H1 (cell line): ENCODE data around the gene ADSS2. TPM values are rescaled to one million over a fixed set of nuclear protein-coding genes. Genes with fewer than 3 reads are reported as not detected.

Experiments used
- CTCF ChIA-PET: fragments of 300-600 bp; sonication (Branson Sonifier 250); formaldehyde crosslinking; loops from one replicate; lab custom pipeline; 2021; ENCODE audit not compliant: partially characterized antibody; lab: Charles Lee
- POLR2A ChIA-PET: fragments of 300-600 bp; sonication (Branson Sonifier 250); formaldehyde crosslinking; loops from one replicate; lab custom pipeline; 2021; ENCODE audit warnings: inconsistent platforms; ENCODE audit not compliant: partially characterized antibody; lab: Charles Lee
- DNase-seq, 2 experiments: peaks; one replicate each; pipeline versions ENCODE4 v3.0.0 to v3.0.0-alpha.2; 2010 to 2022; ENCODE audit warnings: low spot score in 2 of 2, low read depth in 1 of 2, mixed read lengths in 1 of 2
- FAIRE-seq: peaks from 2 replicates; lab custom pipeline; 2011; peaks lifted over from hg19 to GRCh38; lab: Jason Lieb, UNC
- H2AFZ ChIP-seq: 2 replicates; pipeline ENCODE4 v1.8.1; 2012; ENCODE audit warnings: low read length, inconsistent platforms
- H2AK5ac ChIP-seq: 2 replicates; pipeline ENCODE4 v1.6.1; 2013; ENCODE audit warnings: low read depth, low read length
- H2BK120ac ChIP-seq: replicated peaks from 2 replicates; pipeline ENCODE3; 2013; ENCODE audit warnings: low read depth, low read length, inconsistent platforms
- H2BK12ac ChIP-seq: 2 replicates; pipeline ENCODE4 v1.6.1; 2013; ENCODE audit warnings: low read depth, low read length
- H2BK15ac ChIP-seq: 2 replicates; pipeline ENCODE4 v1.6.1; 2013; ENCODE audit warnings: low read length
- H2BK20ac ChIP-seq: 2 replicates; pipeline ENCODE4 v1.6.1; 2013; ENCODE audit warnings: low read length
- H2BK5ac ChIP-seq: 2 replicates; pipeline ENCODE4 v1.6.1; 2013; ENCODE audit warnings: low read depth, low read length
- H3K14ac ChIP-seq: 2 replicates; pipeline ENCODE4 v1.6.1; 2013; ENCODE audit warnings: inconsistent platforms; ENCODE audit not compliant: insufficient read length
- H3K18ac ChIP-seq: 2 replicates; pipeline ENCODE4 v1.6.1; 2013; ENCODE audit warnings: low read length; ENCODE audit errors: extremely low read depth
- H3K23ac ChIP-seq: 2 replicates; pipeline ENCODE4 v1.6.1; 2013; ENCODE audit warnings: inconsistent platforms; ENCODE audit not compliant: insufficient read length
- H3K23me2 ChIP-seq: 2 replicates; pipeline ENCODE4 v1.6.1; 2013; ENCODE audit warnings: low read depth, low read length
- H3K27ac ChIP-seq: 2 replicates; pipeline ENCODE4 v1.6.1; 2011; ENCODE audit warnings: low read depth, low read length, inconsistent platforms
- H3K27me3 ChIP-seq, 4 experiments: replicated peaks in 1 of 4; 1 replicate in 1 of 4; 2 replicates in 3 of 4; pipeline versions ENCODE4 v1.6.1 to v1.8.1; 2011 to 2013; ENCODE audit warnings: low read length in 3 of 4, mild to moderate bottlenecking in 3 of 4, inconsistent platforms in 2 of 4, mixed read lengths in 2 of 4, moderate library complexity in 1 of 4; ENCODE audit not compliant: control insufficient read depth in 3 of 4, insufficient read depth in 3 of 4; ENCODE audit errors: extremely low read depth in 1 of 4
- H3K36me3 ChIP-seq, 4 experiments: 2 replicates each; pipeline versions ENCODE4 v1.6.1 to v1.8.1; 2011 to 2013; ENCODE audit warnings: mild to moderate bottlenecking in 4 of 4, low read length in 3 of 4, moderate library complexity in 2 of 4, control low read depth in 1 of 4, inconsistent platforms in 1 of 4; ENCODE audit not compliant: insufficient read depth in 4 of 4, control insufficient read depth in 2 of 4
- H3K4ac ChIP-seq: replicated peaks from 2 replicates; pipeline ENCODE3; 2013; ENCODE audit warnings: low read length, low read depth, mixed read lengths, inconsistent platforms; ENCODE audit not compliant: insufficient read length
- H3K4me1 ChIP-seq, 4 experiments: replicated peaks in 1 of 4; 1 replicate in 1 of 4; 2 replicates in 3 of 4; pipeline versions ENCODE4 v1.6.1 to v1.8.1; 2011 to 2013; ENCODE audit warnings: low read length in 3 of 4, inconsistent platforms in 2 of 4, mixed read lengths in 1 of 4; ENCODE audit not compliant: insufficient read depth in 4 of 4, control insufficient read depth in 3 of 4
- H3K4me2 ChIP-seq, 2 experiments: 2 replicates each; pipeline versions ENCODE4 v1.6.1 to v1.8.1; 2011 to 2013; ENCODE audit warnings: low read depth in 2 of 2, low read length in 2 of 2, control low read depth in 1 of 2, inconsistent platforms in 1 of 2, mild to moderate bottlenecking in 1 of 2; ENCODE audit not compliant: insufficient read depth in 1 of 2
- H3K4me3 ChIP-seq, 4 experiments: fragments of 200-600, 300-600 bp in 1 of 4; sonication (generic), shearing (Covaris generic), sonication (Bioruptor Twin) in 1 of 4; 2 replicates each; pipeline versions ENCODE4 v1.5.1 to v1.8.1; 2011 to 2016; ENCODE audit warnings: low read length in 4 of 4, low read depth in 3 of 4, control low read depth in 2 of 4, inconsistent platforms in 2 of 4, mild to moderate bottlenecking in 2 of 4, mixed read lengths in 1 of 4, moderate library complexity in 1 of 4; ENCODE audit not compliant: insufficient read depth in 2 of 4; ENCODE audit errors: extremely low read depth in 1 of 4
- H3K56ac ChIP-seq: replicated peaks from 2 replicates; pipeline ENCODE3; 2013; ENCODE audit warnings: low read depth, mild to moderate bottlenecking, mixed read lengths, low read length, inconsistent platforms; ENCODE audit not compliant: insufficient read length
- H3K79me1 ChIP-seq: 2 replicates; pipeline ENCODE4 v1.6.1; 2013; ENCODE audit warnings: low read depth, low read length, control low read depth
- H3K79me2 ChIP-seq, 2 experiments: 2 replicates each; pipeline versions ENCODE4 v1.6.1 to v1.8.1; 2012 to 2013; ENCODE audit warnings: low read length in 2 of 2, mild to moderate bottlenecking in 2 of 2, inconsistent platforms in 1 of 2; ENCODE audit not compliant: insufficient read depth in 2 of 2, control insufficient read depth in 1 of 2
- H3K9ac ChIP-seq, 4 experiments: replicated peaks in 1 of 4; 1 replicate in 1 of 4; 2 replicates in 3 of 4; pipeline versions ENCODE4 v1.6.1 to v1.8.1; 2011 to 2013; ENCODE audit warnings: low read depth in 3 of 4, low read length in 3 of 4, control low read depth in 2 of 4, mild to moderate bottlenecking in 2 of 4, moderate library complexity in 2 of 4, inconsistent platforms in 1 of 4; ENCODE audit errors: extremely low read depth in 1 of 4
- H3K9me3 ChIP-seq, 2 experiments: 2 replicates each; pipeline versions ENCODE4 v1.6.1 to v1.8.1; 2012 to 2013; ENCODE audit warnings: mild to moderate bottlenecking in 2 of 2, moderate library complexity in 2 of 2, control low read depth in 1 of 2, inconsistent platforms in 1 of 2, low read depth in 1 of 2, low read length in 1 of 2, mixed read lengths in 1 of 2; ENCODE audit not compliant: insufficient read depth in 2 of 2
- H4K20me1 ChIP-seq, 2 experiments: replicated peaks in 1 of 2; 2 replicates each; pipeline versions ENCODE3 to v1.8.1; 2011 to 2013; ENCODE audit warnings: inconsistent platforms in 2 of 2, low read length in 2 of 2, mild to moderate bottlenecking in 1 of 2; ENCODE audit not compliant: insufficient read depth in 2 of 2, control insufficient read depth in 1 of 2
- H4K5ac ChIP-seq: 2 replicates; pipeline ENCODE4 v1.6.1; 2013; ENCODE audit warnings: low read length, low read depth, mixed read lengths, inconsistent platforms; ENCODE audit not compliant: insufficient read length
- H4K8ac ChIP-seq: 2 replicates; pipeline ENCODE4 v1.8.0; 2013; ENCODE audit warnings: mild to moderate bottlenecking, moderate library complexity, low read length, inconsistent platforms; ENCODE audit not compliant: insufficient read depth; ENCODE audit errors: extremely low read depth
- H4K91ac ChIP-seq: replicated peaks from 2 replicates; pipeline ENCODE3; 2013; ENCODE audit warnings: low read length, mixed read lengths, inconsistent platforms; ENCODE audit not compliant: insufficient read length
- ATF2 ChIP-seq: IDR thresholded peaks from 2 replicates; pipeline ENCODE4 v1.6.1; 2012; ENCODE audit warnings: low read length, inconsistent platforms
- EP300 ChIP-seq, 2 experiments: IDR thresholded peaks; 1 replicate in 1 of 2; 2 replicates in 1 of 2; pipeline ENCODE4 v1.6.1; 2011 to 2012; ENCODE audit warnings: low read depth in 2 of 2, low read length in 2 of 2, mild to moderate bottlenecking in 2 of 2, borderline replicate concordance in 1 of 2, inconsistent platforms in 1 of 2, moderate library complexity in 1 of 2
- PHF8 ChIP-seq: fragments of 200-600 bp; sonication (generic); conservative IDR thresholded peaks from 2 replicates; pipeline ENCODE4 v1.7.1; 2012; ENCODE audit warnings: low read depth, mild to moderate bottlenecking, inconsistent platforms, low read length, moderate library complexity
- SP2 ChIP-seq: IDR thresholded peaks from 2 replicates; pipeline ENCODE4 v1.6.1; 2012; ENCODE audit warnings: mild to moderate bottlenecking, low read length, inconsistent platforms
- SP4 ChIP-seq: IDR thresholded peaks from 2 replicates; pipeline ENCODE4 v1.6.1; 2012; ENCODE audit warnings: low read length, inconsistent platforms
- TAF7 ChIP-seq: optimal IDR thresholded peaks from 2 replicates; pipeline ENCODE3; 2011; ENCODE audit warnings: low read depth, mild to moderate bottlenecking, inconsistent platforms, low read length, moderate library complexity, borderline replicate concordance
- TBP ChIP-seq: IDR thresholded peaks from 2 replicates; pipeline ENCODE4 v1.6.1; 2011; ENCODE audit warnings: low read depth, low read length, improper control_type of control experiment
- WGBS, 2 experiments: shearing (Covaris generic) in 1 of 2; methylation state at CpG; one replicate each; pipeline versions ENCODE4 v1.1.6 to v1.1.7; 2013 to 2015; ENCODE audit warnings: low lambda C conversion rate in 2 of 2, mixed read lengths in 2 of 2, inconsistent platforms in 1 of 2, low coverage in 1 of 2, missing lambda C conversion rate in 1 of 2; ENCODE audit not compliant: insufficient replicate concordance in 2 of 2, insufficient coverage in 1 of 2, insufficient read length in 1 of 2; ENCODE audit errors: extremely low coverage in 1 of 2, missing lambda C conversion rate in 1 of 2; 5-methylcytosine and 5-hydroxymethylcytosine counted together
- polyA plus RNA-seq, 7 experiments: library from polyadenylated mRNA; depleted of rRNA in 3 of 7; stranded (reverse) in 5 of 7; unstranded in 2 of 7; fragments of >200 nt in 5 of 7; fragments of 200-250 nt in 2 of 7; gene quantifications; 1 replicate in 5 of 7; 2 replicates in 1 of 7; 4 replicates in 1 of 7; pipeline versions ENCODE4 v1.2.1 to v1.2.3, GENCODE V29; 2011 to 2013; ENCODE audit warnings: missing spikeins in 2 of 7, mixed read lengths in 2 of 7
- total RNA-seq: library from RNA; stranded (reverse); fragmentation: NEBNext Ultra II Directional; extraction: Animal tissue kit (Norgen Biotek cat#: 25700); gene quantifications from 2 replicates; pipeline ENCODE4 v1.2.1, GENCODE V29; 2021

The ADSS2 gene
- total and polyA plus RNA-seq, 2 of the 8 experiments (the other 6 are each of a cell fraction or from before 2014, with no cell fraction given), result 29.8 to 108 TPM

GRCh38 chr1:244405856-244406255 is 45.9 kb downstream of the ADSS2 start:
- no peak overlapping the region for H2AK5ac ChIP-seq

More at GRCh38 chr1:244405856-244406255, 45.9 kb downstream of the ADSS2 start:
- Histone ChIP-seq H3K4me3 (no peak overlapping the region), H2AFZ (no peak overlapping the region), H3K79me1 (no peaks in the 10 kb centered on the region), H4K5ac (no peak overlapping the region), H2BK20ac (no peak overlapping the region), H3K27me3 (no peaks in the 10 kb centered on the region), H3K27ac (no peak overlapping the region), H3K79me2 (no peaks in the 10 kb centered on the region), H3K36me3 (peaks cover 3 to 67% (median 34%) of the 10 kb centered on the region in 4 experiments; a peak in 7 of 8 replicates), H4K91ac (no peak overlapping the region), H4K20me1 (no peaks in the 10 kb centered on the region), H4K8ac (no peak overlapping the region), H3K23me2 (no peaks in the 10 kb centered on the region), H3K9me3 (peaks cover 20 to 23% of the 10 kb centered on the region in 2 experiments), H2BK5ac (no peak overlapping the region), H2BK15ac (no peak overlapping the region), H3K9ac (no peak overlapping the region), H3K56ac (no peak overlapping the region), H3K14ac (no peak overlapping the region), H3K23ac (no peak overlapping the region), H3K4me1 (peaks cover 0 to 3% (median 0%) of the 10 kb centered on the region in 4 experiments; a peak in 2 of 7 replicates), H3K4me2 (no peak overlapping the region), H3K18ac (no peak overlapping the region), H2BK120ac (no peak overlapping the region), H3K4ac (no peak overlapping the region), H2BK12ac (no peak overlapping the region)
- ChIA-PET POLR2A (interaction anchor here (1.4 kb wide), 1 partner anchor 10 kb away, joined by 4 read pairs; no protein-coding TSS in a partner anchor), CTCF (no interaction called here)
- DNase-seq (no peak), FAIRE-seq (no peak)
- WGBS, 2 experiments, result 84% methylated on average over 2 of the region's 2 CpGs; no CpG with 5 or more reads in 1 of the 2 experiments
- TF ChIP-seq ATF2, result no peak
- TF ChIP-seq TBP, result no peak
- TF ChIP-seq PHF8, result no peak
- no peak for TF ChIP-seq SP4
- TF ChIP-seq TAF7, result no peak
- TF ChIP-seq EP300 (IDR thresholded peaks at IDR 0.05; ENCODE audit: borderline replicate concordance in 1 of 2, low read depth in 2 of 2, low read length in 2 of 2), result no peak
- TF ChIP-seq SP2, result no peak
